HL-60 (cell line): ENCODE results near the gene BAHCC1.

Experiments
- CTCF ChIP-seq: IDR thresholded peaks from one replicate; pipeline ENCODE4 v1.5.1; 2011; ENCODE audit warnings: low read length, control low read depth, inconsistent platforms; ENCODE audit not compliant: insufficient read depth
- GABPA ChIP-seq: IDR thresholded peaks from 2 replicates; pipeline ENCODE4 v1.6.1; 2012; ENCODE audit warnings: low read depth
- POLR2AphosphoS5 ChIP-seq: IDR thresholded peaks from 2 replicates; pipeline ENCODE4 v1.6.1; 2012; ENCODE audit warnings: low read depth
- REST ChIP-seq: IDR thresholded peaks from 2 replicates; pipeline ENCODE4 v1.6.1; 2012; ENCODE audit warnings: low read depth; ENCODE audit not compliant: insufficient replicate concordance
- SPI1 ChIP-seq: IDR thresholded peaks from 2 replicates; pipeline ENCODE4 v1.6.1; 2012; ENCODE audit warnings: low read depth, mild to moderate bottlenecking, borderline replicate concordance

- no peak for TF ChIP-seq CTCF
- no peak for TF ChIP-seq REST
- TF ChIP-seq SPI1 = no peak
- TF ChIP-seq POLR2AphosphoS5 = no peak
- no peak for TF ChIP-seq GABPA
Observed at GRCh38 chr17:81386141-81386645, 9.1 kb upstream of the BAHCC1 start.
